Heart left ventricle (tissue), 16 donors: Measurements from ENCODE around the gene CST7. TPM values are rescaled to one million over a fixed set of nuclear protein-coding genes. Genes with fewer than 3 reads are reported as not detected.

Experiments
- ATAC-seq, 4 donors: fragments of 200-7000 bp; cut with Tn5 transposase; one replicate each; pipeline ENCODE4 v1.9.1; 2020 to 2022; ENCODE audit warnings: moderate library complexity in 4 of 4, mild to moderate bottlenecking in 3 of 4, moderate number of reproducible peaks in 1 of 4
- DNase-seq, 5 donors: peaks; one replicate each; pipeline ENCODE4 v3.0.0-alpha.2; 2020
- H3K27ac ChIP-seq, 12 donors: fragments of 200-600 bp; sonication (generic) in 4 of 12; one replicate each; pipeline versions ENCODE4 v1.5.0 to v1.8.0; 2016 to 2022; ENCODE audit warnings: mild to moderate bottlenecking in 2 of 12
- H3K27me3 ChIP-seq, 9 donors: fragments of 200-600 bp; sonication (generic) in 2 of 9; one replicate each; pipeline versions ENCODE4 v1.5.1 to v1.8.0; 2016 to 2022; ENCODE audit warnings: mild to moderate bottlenecking in 3 of 9
- H3K36me3 ChIP-seq, 9 donors: fragments of 200-600 bp; sonication (generic) in 2 of 9; one replicate each; pipeline versions ENCODE4 v1.5.0 to v1.8.0; 2018 to 2022; ENCODE audit warnings: mild to moderate bottlenecking in 2 of 9
- H3K4me1 ChIP-seq, 12 donors: fragments of 200-600 bp; sonication (generic) in 4 of 12; one replicate each; pipeline versions ENCODE4 v1.5.0 to v1.8.0; 2016 to 2022; ENCODE audit warnings: mild to moderate bottlenecking in 3 of 12
- H3K4me3 ChIP-seq, 12 donors: fragments of 200-600 bp; sonication (generic) in 4 of 12; one replicate each; pipeline versions ENCODE4 v1.5.0 to v1.8.0; 2017 to 2022; ENCODE audit warnings: mild to moderate bottlenecking in 9 of 12, moderate library complexity in 4 of 12
- H3K9me3 ChIP-seq, 12 donors: fragments of 200-600 bp; sonication (generic) in 4 of 12; one replicate each; pipeline versions ENCODE4 v1.5.0 to v1.8.0; 2016 to 2022; ENCODE audit warnings: mild to moderate bottlenecking in 1 of 12
- CTCF ChIP-seq, 12 donors: fragments of 200-600 bp; sonication (generic) in 4 of 12; IDR thresholded peaks; one replicate each; pipeline versions ENCODE4 v1.5.0 to v1.8.0; 2018 to 2022; ENCODE audit warnings: antibody characterized with exemption in 12 of 12, mild to moderate bottlenecking in 5 of 12
- POLR2A ChIP-seq, 2 donors: fragments of 450-650 bp; IDR thresholded peaks; one replicate each; pipeline ENCODE4 v1.6.1; 2017; ENCODE audit warnings: antibody characterized with exemption in 2 of 2, mild to moderate bottlenecking in 2 of 2, moderate library complexity in 2 of 2
- WGBS, 4 donors: extraction: QIAGEN DNeasy Blood & Tissue Kit in 2 of 4; methylation state at CpG; one replicate each; pipeline versions ENCODE4 v1.1.5 to v1.1.7; 2013 to 2018; 5-methylcytosine and 5-hydroxymethylcytosine counted together
- intact Hi-C, 10 donors: fragments of 100-400 bp; cut with DNase I; formaldehyde crosslinking; loops; one replicate each; pipeline versions ENCODE4 v1.11.1 to v1.14.2; 2022
- polyA plus RNA-seq, 2 donors: library from polyadenylated mRNA; stranded (reverse); fragments of 200-250 nt; gene quantifications; one replicate each; pipeline ENCODE4 v1.2.3, GENCODE V29; 2013
- total RNA-seq, 9 donors: library from RNA; depleted of rRNA in 2 of 9; stranded (reverse); fragments of >200 nt in 2 of 9; fragmentation: NEBNext Ultra II Directional in 3 of 9; extraction: Animal tissue kit (Norgen Biotek cat#: 25700) in 3 of 9; gene quantifications; one replicate each; pipeline versions ENCODE4 v1.1.0 to v1.2.4, GENCODE V29; 2016 to 2023
- donor health status: ischemic (EF 13 %, LVEDD 7.1; RV severe dilation, severe dysfunction).
- donor health status: healthy with polysubstance abuse.
- donor health status: DM: no; HTN: yes; CAD: no.
- donor health status: DM: no; HTN: no; CAD: no.
- donor health status: ischemic (EF 25% LVEDD 6.9; RV normal size, moderate dysfunction).
- donor health status: ischemic (EF 25% LVEDD 5.7; RV mildly dilated, moderate dysfunction).
- donor health status: healthy.
- donor health status: DM: yes; HTN: yes; CAD: no.
- donor health status: ischemic (EF 35%, LVEDD 5.7; RV mildly dilated, moderate dysfunction).
- donor health status: nonischemic (EF 11% LVEDD 7.7; RV severe dilation, severe dysfunction).
- donor health status: DM: yes; HTN: yes; CAD: no.
- donor health status: PGD.
- donor health status: ischemic (EF 29% LVEDD 5.4; RV normal size, mild dysfunction).
- donor health status: nonischemic (EF 23%, LVEDD 6.1; RV moderate dilation, normal function).

CST7 gene
- total and polyA plus RNA-seq, 11 donors, result 0.35 to 8.4 (median 1.4) TPM

GRCh38 chr20:24934716-24935115, 14.4 kb upstream of the CST7 start:
- Histone ChIP-seq H3K4me1 (peaks cover 0 to 18% (median 0%) of the 10 kb centered on the region in 12 donors), H3K9me3 (peaks cover 0 to 6% (median 0%) of the 10 kb centered on the region in 12 donors), H3K27me3 (no peaks in the 10 kb centered on the region), H3K36me3 (no peaks in the 10 kb centered on the region), H3K4me3 (no peak overlapping the region), H3K27ac (no peak overlapping the region)
- intact Hi-C loops, result no loop called here
- DNase-seq, result no peak
- no peak for TF ChIP-seq POLR2A (IDR thresholded peaks at IDR 0.05)
- no peak for TF ChIP-seq CTCF (IDR thresholded peaks at IDR 0.05)
- 69 to 82% (median 73%) methylated on average over 3 of the region's 3 CpGs for WGBS, 4 donors
- no peak for ATAC-seq

GRCh38 chr20:24935140-24935539, 13.9 kb upstream of the CST7 start:
- no peak for ATAC-seq
- TF ChIP-seq POLR2A (IDR thresholded peaks at IDR 0.05) (no peak), CTCF (IDR thresholded peaks at IDR 0.05) (no peak)

GRCh38 chr20:24935766-24936525, 13.1 kb upstream of the CST7 start:
- Histone ChIP-seq H3K4me3 (no peak overlapping the region), H3K4me1 (peaks cover 0 to 16% (median 0%) of the 10 kb centered on the region in 12 donors), H3K27ac (no peak overlapping the region), H3K9me3 (peaks cover 0 to 7% (median 0%) of the 10 kb centered on the region in 12 donors), H3K36me3 (no peaks in the 10 kb centered on the region), H3K27me3 (no peaks in the 10 kb centered on the region)
- 88 to 93% (median 91%) methylated on average over 3 to 4 of the region's 4 CpGs for WGBS, 4 donors
- no peak for ATAC-seq
- no peak for DNase-seq
- intact Hi-C loops, result no loop called here
- TF ChIP-seq POLR2A (IDR thresholded peaks at IDR 0.05) (no peak), CTCF (IDR thresholded peaks at IDR 0.05) (no peak)

More at GRCh38 chr20:24935140-24935539, 13.9 kb upstream of the CST7 start:
- peaks cover 0 to 18% (median 0%) of the 10 kb centered on the region in 12 donors for H3K4me1 ChIP-seq
- no peak overlapping the region for H3K4me3 ChIP-seq
- no peak for DNase-seq
- no peaks in the 10 kb centered on the region for H3K27me3 ChIP-seq
- peaks cover 0 to 6% (median 0%) of the 10 kb centered on the region in 12 donors for H3K9me3 ChIP-seq
- no peak overlapping the region for H3K27ac ChIP-seq
- no peaks in the 10 kb centered on the region for H3K36me3 ChIP-seq
- intact Hi-C loops, result no loop called here
- 80 to 88% (median 85%) methylated on average over 3 of the region's 3 CpGs for WGBS, 4 donors

GRCh38 chr20:24936526-24937407, 12.3 kb upstream of the CST7 start:
- intact Hi-C loops, result no loop called here
- Histone ChIP-seq H3K9me3 (peaks cover 0 to 15% (median 0%) of the 10 kb centered on the region in 12 donors), H3K27ac (no peak overlapping the region), H3K4me1 (peaks cover 0 to 8% (median 0%) of the 10 kb centered on the region in 12 donors), H3K36me3 (no peaks in the 10 kb centered on the region), H3K27me3 (no peaks in the 10 kb centered on the region), H3K4me3 (no peak overlapping the region)
- TF ChIP-seq CTCF (IDR thresholded peaks at IDR 0.05) (no peak), POLR2A (IDR thresholded peaks at IDR 0.05) (no peak)
- ATAC-seq (no peak), DNase-seq (peak in 1 of 5 donors; percentile 47)
- 77 to 85% (median 79%) methylated on average over 7 of the region's 7 CpGs for WGBS, 4 donors
